Measurements from ENCODE around the gene PWWP2A.

The PWWP2A gene

DNA sequence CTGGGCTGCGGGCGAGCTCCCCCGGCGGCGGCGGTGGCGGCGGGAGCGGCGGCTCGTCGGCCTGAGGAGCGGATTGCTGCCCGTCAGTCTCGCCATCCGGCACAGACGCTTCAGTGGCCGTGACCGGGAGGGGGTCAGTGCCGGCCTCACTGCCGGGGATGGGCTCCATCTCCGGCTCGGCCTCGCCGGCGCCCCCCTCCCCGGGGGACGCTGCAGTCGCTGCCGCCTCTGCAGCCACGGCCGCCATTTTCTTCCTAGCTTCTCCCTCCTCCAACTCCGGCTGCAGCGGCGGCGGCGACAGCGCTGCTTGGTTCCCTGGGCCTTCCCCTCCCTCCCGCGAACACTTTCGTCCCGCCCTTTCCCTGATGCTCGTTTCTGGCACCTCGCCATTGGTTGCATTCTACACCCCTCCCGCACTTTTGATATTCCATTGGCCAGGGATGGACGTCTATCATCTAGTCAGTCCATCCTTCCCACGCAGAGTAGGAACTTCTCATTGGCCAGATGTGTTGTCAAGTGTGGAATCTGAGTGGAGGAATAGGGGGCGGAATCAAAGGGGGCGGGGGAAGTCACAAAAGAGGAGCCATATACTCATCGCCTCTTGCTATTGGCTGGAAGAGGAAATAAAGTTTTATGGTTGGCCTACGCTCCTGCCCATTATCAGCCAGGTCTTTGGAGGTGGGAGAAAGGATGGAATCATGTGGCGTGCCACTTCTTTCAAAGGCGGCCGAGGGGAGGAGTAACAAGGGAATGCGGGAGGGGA lies at the start of gene PWWP2A:
Gene PWWP2A (minus strand): TSS at position 309 of the 763 bp plus-strand sequence. CDS start 62 bp downstream, at position 247.
- DNase-seq (ENCODE audit: low read depth): peak; percentile 100
- peak within 1 kb of the TSS; percentile 72 for H3K4me3 ChIP-seq (ENCODE audit: low read length)
- no peak for TF ChIP-seq CTCF (IDR thresholded peaks at IDR 0.05; ENCODE audit: insufficient read depth, low read depth, low read length, missing control alignments)

DNA sequence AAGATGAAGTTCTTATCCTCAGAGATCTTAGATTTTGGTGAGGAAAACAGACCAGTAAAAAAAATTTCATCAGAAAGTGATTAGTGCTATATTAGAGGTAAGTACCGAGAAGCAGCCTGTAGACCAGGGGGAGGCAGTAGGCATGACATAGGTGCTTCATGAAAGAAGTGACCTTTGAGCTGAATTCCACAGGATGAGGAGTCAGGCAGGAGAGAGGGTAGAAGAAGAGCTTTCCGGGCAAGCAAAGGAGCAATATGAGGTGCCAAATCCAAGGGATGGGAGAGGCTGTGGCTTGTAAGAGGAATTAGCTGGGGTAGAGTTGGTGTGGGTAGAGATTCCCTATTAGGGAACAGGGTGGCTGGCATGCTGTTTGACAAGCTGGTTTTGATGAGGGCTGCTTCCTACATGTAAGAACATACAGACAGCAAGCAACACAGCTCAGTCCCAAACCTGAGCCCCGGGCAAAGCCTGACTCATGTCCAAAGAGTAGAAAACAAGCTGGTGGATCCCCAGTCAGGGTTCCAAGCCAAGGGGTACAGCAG lies 48.4 kb upstream of the PWWP2A start:
- TF ChIP-seq CTCF (IDR thresholded peaks at IDR 0.05; ENCODE audit: insufficient read depth, low read depth, low read length, missing control alignments): no peak
- H3K4me3 ChIP-seq (ENCODE audit: low read length): no peak overlapping the region
- peak; percentile 94 for DNase-seq (ENCODE audit: low read depth)

- H3K4me3 ChIP-seq (ENCODE audit: low read length): no peak overlapping the region
- TF ChIP-seq CTCF (IDR thresholded peaks at IDR 0.05; ENCODE audit: insufficient read depth, low read depth, low read length, missing control alignments): no peak
- no peak for DNase-seq (ENCODE audit: low read depth)
Measured at GRCh38 chr5:160166973-160167623, 47.8 kb upstream of the PWWP2A start.

GRCh38 chr5:160166069-160166972 lies 47.1 kb upstream of the PWWP2A start:
- TF ChIP-seq CTCF (IDR thresholded peaks at IDR 0.05; ENCODE audit: insufficient read depth, low read depth, low read length, missing control alignments): no peak
- no peak overlapping the region for H3K4me3 ChIP-seq (ENCODE audit: low read length)
- DNase-seq (ENCODE audit: low read depth): no peak

DNA sequence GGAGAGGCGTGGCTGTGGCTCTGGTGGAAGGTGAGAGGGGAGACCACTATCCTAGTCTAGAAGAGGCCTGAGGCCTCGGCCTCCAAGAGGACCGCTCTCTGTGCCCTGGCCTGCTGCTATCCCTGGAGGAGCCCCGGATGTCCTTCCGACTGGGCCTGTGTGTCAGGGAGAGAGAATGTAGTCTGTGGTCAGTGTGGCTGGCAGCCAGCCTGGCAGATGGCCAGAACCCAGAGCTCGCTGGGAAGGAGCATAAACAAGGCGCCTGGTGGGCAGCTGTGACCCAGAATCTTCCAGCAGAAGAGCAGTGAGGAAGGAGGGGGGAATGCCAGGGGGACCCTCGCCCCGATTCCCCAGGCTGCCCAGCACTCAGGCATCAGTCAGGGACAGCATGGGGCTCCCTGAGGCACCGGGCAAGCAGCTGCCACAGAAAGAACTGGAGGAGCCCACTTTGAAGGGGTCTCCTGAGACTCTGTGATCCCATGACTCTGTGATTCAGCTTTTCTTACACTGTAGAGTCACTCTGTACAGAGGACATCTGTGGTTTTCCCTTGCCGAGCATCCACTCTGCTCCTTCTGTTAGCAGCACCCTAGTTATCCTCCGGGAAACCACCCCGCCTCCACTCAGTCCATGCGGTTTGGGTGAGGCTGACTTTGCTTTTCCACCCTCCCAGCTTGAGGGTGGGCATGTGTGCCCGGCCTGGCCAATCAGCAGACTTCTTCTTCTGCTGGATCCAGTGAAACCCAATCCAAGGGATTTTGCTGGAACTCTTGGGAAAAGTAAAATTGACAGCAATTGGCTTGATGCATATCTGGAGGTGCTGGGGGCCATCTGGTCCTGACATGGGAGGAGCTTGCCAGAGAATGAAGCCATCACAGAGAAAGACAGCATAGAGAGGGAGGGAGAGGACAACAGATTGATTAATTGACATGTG lies 46.2 kb upstream of the PWWP2A start:
- no peak overlapping the region for H3K4me3 ChIP-seq (ENCODE audit: low read length)
- peak; percentile 93 for DNase-seq (ENCODE audit: low read depth)
- TF ChIP-seq CTCF (IDR thresholded peaks at IDR 0.05; ENCODE audit: insufficient read depth, low read depth, low read length, missing control alignments): no peak

GRCh38 chr5:160162910-160163309 lies 43.7 kb upstream of the PWWP2A start:
- H3K4me3 ChIP-seq (ENCODE audit: low read length): no peak overlapping the region
- no peak for TF ChIP-seq CTCF (IDR thresholded peaks at IDR 0.05; ENCODE audit: insufficient read depth, low read depth, low read length, missing control alignments)
- no peak for DNase-seq (ENCODE audit: low read depth)
